ENCODE results near the gene CIB2.

Gene CIB2

GRCh38 chr15:78065973-78066946 is 65.0 kb downstream of the CIB2 start:
- no peak for DNase-seq (ENCODE audit: low read depth)

GRCh38 chr15:78065284-78065872 is 65.9 kb downstream of the CIB2 start:
- DNase-seq (ENCODE audit: low read depth): no peak

- no peak for DNase-seq (ENCODE audit: low read depth)
These were observed 66.7 kb downstream of the CIB2 start for GRCh38 chr15:78064544-78064943.

- DNase-seq (ENCODE audit: low read depth): no peak
These were observed 67.3 kb downstream of the CIB2 start for GRCh38 chr15:78063970-78064385.

GRCh38 chr15:78063217-78063616 is 68.0 kb downstream of the CIB2 start:
- no peak for DNase-seq (ENCODE audit: low read depth)

GRCh38 chr15:78061963-78062427 is 69.2 kb downstream of the CIB2 start:
- no peak for DNase-seq (ENCODE audit: low read depth)

GRCh38 chr15:78060232-78060631 is 71.0 kb downstream of the CIB2 start:
- no peak for DNase-seq (ENCODE audit: low read depth)

GRCh38 chr15:78059110-78059839 is 72.0 kb downstream of the CIB2 start:
- DNase-seq (ENCODE audit: low read depth): no peak

GRCh38 chr15:78058401-78058935 is 72.8 kb downstream of the CIB2 start:
- no peak for DNase-seq (ENCODE audit: low read depth)

GRCh38 chr15:78057803-78058202 is 73.4 kb downstream of the CIB2 start:
- no peak for DNase-seq (ENCODE audit: low read depth)

- DNase-seq (ENCODE audit: low read depth): no peak
These were observed 74.5 kb downstream of the CIB2 start for GRCh38 chr15:78056714-78057269.

- no peak for DNase-seq (ENCODE audit: low read depth)
These were observed 75.1 kb downstream of the CIB2 start for GRCh38 chr15:78055919-78056713.

- no peak for DNase-seq (ENCODE audit: low read depth)
These were observed 76.3 kb downstream of the CIB2 start for GRCh38 chr15:78054966-78055365.

All from T-helper 22 cell (primary cell).